ENCODE measurements around the gene DES.

The DES gene

DNA sequence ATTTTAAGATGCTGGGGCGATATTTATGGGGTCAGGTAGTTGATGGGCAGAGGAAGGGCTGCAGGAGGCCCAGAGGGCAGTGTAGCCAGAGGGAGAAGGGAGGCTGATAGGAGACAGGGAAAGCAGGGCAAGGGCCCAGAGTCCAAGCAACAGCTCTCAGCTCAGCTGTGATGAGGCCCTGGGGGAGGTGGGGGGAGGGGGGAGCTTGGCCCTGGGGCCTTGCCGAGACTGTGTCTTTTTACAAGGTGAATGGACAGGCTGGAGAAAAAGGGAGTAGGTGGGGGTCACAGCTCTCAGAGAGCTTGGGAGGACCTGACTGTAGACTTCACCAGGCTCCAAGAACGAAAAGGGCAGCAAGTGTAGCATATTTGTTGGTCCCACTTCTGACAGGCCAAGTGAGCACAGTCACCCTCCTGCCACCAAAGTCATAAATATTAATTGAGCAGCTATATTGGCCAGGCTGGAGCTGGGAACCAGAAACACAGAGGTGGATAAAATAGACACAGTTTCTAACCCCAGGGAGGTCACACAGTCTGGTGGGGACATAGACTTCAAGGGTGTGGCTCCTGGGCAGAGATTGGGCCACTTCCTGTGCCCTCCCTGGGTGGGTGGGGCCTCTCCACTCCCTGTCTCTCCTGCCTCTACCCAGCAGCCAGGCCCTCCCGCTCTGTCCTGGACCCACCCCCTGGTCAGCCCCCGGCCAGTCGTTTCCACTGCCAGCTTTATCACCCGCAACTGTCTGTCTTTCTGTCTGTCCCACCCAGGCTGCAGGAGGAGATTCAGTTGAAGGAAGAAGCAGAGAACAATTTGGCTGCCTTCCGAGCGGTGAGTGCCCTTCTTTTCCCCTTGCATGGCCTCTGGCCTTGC, 1.4 kb downstream of the DES start:
- DNase-seq (ENCODE audit: low read depth, low spot score) = no peak

DNA sequence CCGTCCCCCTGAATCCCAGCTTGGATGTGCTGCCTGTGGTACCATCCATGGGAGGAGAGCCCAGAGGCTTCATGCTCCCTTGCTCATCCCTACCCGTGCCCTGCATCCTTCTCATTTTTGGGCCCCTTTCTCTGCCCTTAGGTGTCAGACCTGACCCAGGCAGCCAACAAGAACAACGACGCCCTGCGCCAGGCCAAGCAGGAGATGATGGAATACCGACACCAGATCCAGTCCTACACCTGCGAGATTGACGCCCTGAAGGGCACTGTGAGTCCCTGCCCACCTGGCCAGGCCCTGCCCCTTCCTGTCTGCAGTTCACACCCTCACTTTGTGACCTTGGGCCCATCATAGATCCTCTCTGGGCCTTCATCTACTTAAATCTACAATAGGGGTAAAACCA, 2.5 kb downstream of the DES start:
- DNase-seq (ENCODE audit: low read depth, low spot score) = no peak

DNA sequence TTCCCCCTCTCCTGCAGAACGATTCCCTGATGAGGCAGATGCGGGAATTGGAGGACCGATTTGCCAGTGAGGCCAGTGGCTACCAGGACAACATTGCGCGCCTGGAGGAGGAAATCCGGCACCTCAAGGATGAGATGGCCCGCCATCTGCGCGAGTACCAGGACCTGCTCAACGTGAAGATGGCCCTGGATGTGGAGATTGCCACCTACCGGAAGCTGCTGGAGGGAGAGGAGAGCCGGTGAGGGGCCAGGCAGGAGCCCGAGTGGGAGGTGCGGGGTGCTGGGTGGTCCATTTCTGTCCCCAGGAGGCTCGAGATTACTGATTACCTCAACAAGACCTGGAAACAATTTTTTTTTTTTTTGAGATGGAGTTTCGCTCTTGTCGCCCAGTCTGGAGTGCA, 3.1 kb downstream of the DES start:
- no peak for DNase-seq (ENCODE audit: low read depth, low spot score)

DNA sequence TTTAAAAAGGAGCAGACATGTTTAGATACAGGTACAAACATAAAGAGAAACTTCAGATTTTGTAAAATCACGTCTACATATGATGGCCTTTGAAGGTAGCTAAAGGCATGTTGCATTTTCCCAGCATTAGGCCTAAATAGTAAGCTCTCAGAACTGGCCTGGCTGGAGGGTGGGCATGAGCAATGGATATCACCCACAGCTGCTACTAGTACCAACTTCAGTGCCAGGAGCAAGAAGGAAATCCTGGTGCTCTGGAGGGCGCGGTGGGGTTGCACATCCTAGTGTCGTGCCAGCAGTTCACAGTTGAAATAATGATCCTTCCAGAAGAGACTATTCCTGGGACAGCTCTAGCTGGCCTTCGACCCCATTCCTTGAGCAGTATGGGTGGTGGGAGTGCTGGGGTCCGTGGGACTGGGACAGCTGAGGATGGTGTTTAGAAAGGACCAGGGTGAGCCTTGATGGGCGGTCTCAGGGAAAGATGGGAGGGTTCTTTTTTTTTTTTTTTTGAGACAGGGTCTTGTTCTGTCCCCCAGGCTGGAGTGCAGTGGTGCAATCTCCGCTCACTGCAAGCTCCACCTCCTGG, 4.9 kb downstream of the DES start:
- DNase-seq (ENCODE audit: low read depth, low spot score) = no peak

DNA sequence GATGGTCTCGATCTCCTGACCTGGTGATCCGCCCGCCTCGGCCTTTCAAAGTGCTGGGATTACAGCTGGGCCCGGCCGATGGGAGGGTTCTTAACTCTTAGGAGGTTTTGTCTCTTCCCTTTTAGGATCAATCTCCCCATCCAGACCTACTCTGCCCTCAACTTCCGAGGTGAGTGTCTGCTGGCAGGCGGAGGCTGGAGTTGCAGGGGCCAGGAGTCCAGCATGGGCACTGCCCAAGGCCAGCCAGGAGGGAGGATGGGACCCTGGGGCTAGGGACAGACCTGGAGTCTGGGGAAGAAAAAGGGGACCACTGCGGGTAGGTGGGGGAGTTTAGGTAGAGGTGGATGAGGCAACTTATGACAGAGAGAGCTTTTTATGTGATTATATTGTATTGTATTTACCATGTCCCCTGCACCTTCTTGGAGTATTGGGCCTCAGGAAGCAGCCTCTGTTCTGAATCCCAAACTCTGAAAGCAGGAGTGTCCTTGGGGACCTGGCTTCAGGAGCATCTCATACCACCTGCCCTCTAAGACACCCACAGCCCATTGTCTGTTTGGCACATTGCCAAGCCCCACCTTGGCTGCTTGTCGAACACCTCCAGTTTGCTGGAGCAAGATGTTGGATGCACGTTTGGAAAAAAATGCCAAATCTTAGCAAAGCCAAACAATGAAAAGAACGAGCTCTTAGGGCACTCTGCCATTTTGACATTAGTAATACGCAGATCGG, 5.6 kb downstream of the DES start:
- no peak for DNase-seq (ENCODE audit: low read depth, low spot score)

DNA sequence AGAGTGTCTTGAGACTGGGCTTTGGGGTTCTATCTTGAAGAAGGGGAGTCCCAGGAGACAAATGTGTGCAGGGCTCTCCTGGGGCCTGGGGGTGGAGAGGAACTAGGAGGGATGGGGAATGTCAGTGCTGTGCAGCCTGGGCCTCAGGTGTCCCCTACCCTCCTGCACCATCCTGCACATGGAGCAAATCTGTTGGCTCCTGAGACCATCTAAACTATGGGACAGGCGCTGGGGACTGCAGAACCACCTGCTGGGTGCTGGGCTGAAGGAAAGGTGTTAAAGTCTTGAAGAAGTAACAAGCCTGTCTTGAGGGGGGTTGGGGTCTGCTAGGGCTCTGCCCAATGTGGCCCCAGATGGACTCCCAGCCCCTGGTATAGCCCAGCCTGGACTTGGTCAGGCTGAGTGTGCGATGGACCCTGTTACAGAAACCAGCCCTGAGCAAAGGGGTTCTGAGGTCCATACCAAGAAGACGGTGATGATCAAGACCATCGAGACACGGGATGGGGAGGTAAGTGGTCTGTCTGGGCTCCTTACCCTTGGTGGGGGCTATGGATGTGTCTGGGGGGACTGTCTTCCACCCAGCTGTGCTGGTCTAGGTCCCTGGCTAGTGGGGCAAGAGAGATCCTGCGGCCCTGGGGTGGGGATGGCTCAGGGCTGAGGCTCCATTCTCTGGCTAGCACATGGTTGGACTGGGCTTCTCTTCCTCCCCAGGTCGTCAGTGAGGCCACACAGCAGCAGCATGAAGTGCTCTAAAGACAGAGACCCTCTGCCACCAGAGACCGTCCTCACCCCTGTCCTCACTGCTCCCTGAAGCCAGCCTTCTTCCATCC, 7.3 kb downstream of the DES start:
- no peak for DNase-seq (ENCODE audit: low read depth, low spot score)

DNA sequence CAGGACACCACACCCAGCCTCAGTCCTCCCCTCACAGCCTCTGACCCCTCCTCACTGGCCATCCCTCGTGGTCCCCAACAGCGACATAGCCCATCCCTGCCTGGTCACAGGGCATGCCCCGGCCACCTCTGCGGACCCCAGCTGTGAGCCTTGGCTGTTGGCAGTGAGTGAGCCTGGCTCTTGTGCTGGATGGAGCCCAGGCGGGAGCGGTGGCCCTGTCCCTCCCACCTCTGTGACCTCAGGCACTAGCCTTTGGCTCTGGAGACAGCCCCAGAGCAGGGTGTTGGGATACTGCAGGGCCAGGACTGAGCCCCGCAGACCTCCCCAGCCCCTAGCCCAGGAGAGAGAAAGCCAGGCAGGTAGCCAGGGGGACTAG, 7.9 kb downstream of the DES start:
- DNase-seq (ENCODE audit: low read depth, low spot score) = no peak

DNA sequence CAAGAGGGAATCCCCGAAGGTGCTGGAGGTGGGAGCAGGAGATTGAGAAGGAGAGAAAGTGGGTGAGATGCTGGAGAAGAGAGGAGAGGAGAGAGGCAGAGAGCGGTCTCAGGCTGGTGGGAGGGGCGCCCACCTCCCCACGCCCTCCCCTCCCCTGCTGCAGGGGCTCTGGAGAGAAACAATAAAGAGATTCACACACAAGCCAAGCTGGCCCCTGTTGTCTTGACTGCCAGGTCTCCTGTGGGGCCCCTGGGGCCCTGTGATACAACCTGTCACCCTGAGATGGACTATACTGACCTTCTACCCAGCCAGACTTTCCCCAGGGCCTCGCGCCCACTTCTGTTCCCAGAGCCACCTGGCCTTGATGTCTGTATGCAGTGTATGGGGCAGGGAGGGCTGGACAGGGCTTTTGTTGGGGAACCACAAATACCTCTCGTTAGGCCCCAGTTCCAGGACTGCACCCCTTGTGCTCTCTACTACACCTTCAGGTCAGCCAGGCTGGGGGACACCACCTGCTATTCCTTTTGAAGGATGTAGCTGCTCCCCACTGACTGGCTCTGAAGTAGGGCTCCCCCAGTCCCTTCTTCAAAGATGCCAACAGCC, 8.5 kb downstream of the DES start:
- DNase-seq (ENCODE audit: low read depth, low spot score) = no peak

DNA sequence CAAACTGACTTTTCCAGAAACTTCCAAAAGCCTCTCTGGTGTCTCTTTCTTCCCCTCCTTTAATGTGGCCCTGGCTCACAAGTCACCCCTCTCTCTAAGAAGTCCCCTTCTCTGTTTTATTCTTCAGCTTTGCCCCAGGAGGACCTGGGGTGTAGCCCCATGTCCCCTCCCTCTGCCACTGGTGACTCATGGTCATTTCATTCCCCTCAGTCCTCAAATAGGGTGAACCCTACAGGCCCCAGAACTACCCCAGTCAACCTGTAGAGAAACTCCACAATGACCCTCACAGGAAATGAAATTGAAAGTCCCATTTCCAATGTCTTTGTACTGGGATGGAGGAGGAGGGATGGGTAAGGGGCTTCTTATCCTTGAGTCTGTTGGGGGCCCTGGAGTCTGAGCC, 10.3 kb downstream of the DES start:
- DNase-seq (ENCODE audit: low read depth, low spot score) = no peak

DNA sequence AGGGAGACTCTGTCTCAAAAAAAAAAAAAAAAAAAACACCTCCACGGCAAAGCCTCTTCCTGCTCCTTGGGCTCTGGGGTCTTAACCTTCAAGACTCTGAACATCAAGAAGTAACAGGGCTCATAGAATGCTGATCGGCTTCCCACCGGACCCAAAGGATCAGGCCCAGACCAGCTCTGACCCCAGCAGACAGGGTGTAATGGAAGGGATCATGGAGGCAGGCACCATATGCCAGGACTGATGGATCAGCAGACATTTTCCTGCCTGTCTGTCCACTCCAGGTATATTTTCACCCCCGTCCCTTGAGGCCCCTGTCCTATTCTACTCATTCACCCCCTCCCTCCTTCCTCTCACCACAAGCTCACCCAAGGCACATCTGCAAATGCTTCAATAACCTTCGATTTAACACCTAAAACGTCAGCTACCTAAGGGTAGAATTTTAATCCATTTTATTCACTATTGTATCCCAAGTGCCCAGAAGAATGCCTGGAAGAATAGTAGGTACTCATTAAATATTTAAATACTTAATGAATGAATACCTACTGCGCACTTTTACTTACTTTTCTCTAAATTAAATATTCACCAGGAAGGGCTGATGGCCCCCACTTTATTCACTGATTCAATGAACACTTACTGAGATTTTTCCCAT, 11.9 kb downstream of the DES start:
- DNase-seq (ENCODE audit: low read depth, low spot score) = no peak

DNA sequence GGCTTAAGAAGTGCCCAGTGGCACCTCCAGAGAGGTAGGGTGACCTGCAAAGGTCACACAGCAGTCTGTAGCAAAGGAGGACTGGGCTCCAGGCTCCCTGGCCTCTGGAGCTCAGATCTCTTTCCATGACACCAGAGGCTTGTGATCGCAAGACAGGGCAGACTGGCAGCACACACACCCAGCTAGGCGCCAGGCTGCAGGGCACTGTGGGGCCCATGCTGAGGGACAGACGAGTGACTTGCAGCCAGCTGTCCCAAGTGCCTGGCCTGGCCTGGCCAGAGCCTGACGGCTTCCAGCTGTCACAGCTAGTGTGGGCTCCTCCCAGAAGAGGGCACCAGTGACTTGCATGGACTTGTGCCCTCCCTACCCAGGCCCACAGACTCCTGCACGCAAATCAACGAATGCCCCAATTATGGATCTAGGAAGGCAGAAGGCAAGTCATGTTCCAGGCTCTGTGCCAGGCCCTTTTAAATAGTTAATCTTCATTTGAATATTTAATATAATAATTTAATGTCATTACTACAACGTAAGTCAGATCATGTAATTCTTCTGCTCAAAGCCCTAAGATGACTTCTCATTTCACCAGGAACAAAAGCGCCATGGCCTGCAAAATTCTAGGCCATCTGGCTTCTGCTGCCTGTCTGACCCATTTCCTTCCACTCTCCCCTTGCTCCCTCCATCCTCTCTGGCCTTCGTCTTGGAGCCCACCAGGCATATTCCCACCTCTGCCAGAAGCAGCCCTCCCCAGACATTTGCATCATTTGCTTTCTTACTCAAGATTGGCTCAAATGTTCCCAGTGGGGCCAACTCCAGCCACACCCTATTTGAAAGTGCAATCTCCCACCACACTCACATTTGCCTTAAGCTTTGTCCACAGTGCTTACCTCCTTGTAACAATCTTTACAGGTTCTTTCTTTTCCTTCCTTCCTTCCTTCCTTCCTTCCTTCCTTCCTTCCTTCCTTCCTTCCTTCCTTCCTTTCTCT, 12.7 kb downstream of the DES start:
- DNase-seq (ENCODE audit: low read depth, low spot score) = no peak

DNA sequence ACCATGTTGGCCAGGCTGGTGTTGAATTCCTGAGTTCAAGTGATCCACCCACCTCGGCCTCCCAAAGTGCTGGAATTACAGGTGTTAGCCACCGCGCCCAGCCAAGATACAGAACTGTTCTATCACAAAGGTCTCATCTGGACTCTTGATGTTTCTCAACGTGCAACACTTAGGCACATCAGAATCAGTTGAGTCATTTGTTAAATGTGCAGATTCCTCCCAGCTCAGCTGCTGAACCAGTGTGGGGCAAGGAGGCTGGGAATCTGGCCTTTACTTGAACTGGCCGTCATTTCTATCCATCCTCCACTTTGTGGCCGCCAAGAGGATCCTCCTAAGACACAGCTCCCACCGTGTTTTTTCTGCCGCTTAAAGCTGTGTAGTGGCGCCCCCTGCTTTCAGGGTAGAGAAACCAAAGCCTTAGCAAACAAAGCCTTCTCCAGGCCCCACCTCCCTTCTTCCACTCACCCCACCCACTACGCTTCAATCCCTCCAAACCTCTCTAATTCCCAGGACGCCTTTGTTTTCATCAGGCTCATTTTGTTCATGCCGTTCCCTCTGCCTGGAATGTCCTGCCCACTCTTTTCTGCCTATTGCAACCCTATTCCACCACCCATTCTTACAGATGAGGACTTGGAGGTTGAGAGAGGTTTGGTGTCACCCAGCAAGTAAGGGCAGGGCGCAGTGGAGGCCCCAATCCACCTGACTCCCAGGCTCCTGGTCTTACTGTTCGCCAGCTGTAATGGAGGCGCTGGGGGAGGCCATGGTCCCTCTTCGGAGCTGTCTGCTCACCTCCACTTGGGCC, 15.7 kb downstream of the DES start:
- DNase-seq (ENCODE audit: low read depth, low spot score) = no peak

DNA sequence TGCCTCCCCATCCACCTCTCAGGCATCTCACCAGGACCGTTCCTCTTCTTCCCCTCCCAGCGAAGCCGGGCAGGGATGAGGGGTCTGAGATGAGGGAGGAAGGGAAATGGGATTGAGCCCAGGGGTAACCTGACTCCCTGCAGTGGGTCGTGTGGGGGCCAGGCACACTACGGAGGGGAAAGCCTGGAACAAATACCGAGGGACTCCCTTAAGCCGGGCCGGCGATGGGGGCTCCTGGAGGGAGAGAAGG, 16.2 kb downstream of the DES start:
- no peak for DNase-seq (ENCODE audit: low read depth, low spot score)

DNA sequence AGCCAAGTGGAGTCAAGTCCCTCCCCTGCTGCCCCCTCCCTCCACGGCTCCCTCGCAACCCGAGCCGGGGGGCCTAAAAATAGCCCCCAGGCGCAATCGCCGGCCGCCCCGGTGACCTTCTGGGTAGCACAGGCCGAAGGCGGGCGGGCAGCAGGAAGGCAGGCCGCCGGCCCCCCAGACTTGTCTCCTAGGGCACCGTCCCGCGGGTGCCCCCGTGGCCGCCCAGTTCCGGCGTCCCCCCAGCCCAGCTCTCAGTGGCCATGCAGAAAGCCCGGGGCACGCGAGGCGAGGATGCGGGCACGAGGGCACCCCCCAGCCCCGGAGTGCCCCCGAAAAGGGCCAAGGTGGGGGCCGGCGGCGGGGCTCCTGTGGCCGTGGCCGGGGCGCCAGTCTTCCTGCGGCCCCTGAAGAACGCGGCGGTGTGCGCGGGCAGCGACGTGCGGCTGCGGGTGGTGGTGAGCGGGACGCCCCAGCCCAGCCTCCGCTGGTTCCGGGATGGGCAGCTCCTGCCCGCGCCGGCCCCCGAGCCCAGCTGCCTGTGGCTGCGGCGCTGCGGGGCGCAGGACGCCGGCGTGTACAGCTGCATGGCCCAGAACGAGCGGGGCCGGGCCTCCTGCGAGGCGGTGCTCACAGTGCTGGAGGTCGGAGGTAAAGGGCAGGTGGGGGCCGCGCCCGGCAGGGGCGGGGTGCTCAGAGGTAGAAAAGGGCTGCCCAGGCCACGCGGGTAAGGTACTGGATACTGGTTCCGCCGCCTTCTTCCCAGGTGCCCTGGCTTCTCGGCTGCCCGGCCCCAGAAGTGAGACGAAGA, 16.7 kb downstream of the DES start, which contains the start of gene SPEG:
SPEG (plus strand) TSS at position 126 of the 808 bp plus-strand sequence; CDS start at position 261, 135 bp downstream.
- DNase-seq (ENCODE audit: low read depth, low spot score) = no peak

DNA sequence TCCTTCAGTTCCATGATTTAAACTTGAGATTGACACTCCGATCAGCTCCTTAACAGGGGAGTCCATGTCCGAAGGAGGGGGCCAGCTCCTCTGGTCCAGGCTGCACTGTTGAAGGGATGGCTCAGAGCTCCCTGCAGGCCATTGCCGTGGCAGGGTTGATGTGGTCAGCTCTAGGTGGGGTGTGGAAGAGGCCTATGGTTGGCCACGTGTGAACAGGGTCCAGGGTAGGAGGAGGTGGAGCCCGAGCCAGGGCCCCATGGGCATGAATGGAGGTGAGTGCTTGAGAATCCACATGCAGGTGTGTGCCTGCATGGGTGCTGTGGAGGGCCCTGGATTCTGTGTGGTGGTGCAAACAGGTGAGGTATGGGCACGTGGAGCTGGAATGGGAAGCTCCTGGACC, 17.5 kb downstream of the DES start:
- no peak for DNase-seq (ENCODE audit: low read depth, low spot score)

DNA sequence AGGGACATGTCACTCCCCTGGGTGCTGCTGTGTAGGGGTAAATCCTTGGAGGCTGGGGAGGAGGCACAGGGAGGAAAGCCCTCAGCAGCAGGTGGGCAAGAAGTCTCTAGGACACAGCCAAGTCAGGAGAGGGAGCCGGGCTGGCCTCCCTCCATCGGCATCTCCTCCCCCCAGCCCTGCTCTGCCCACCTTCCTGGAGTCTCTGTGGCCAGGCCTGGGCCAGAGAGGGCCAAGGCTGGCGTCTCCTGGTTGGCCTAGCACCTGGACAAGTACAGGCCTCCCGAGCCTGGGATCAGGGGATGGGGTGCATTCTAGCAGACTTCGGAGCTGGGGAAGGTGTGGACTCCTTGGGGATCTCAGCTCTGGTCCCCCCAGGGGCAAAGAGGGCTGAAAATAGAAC, 18.3 kb downstream of the DES start:
- DNase-seq (ENCODE audit: low read depth, low spot score) = no peak

DNA sequence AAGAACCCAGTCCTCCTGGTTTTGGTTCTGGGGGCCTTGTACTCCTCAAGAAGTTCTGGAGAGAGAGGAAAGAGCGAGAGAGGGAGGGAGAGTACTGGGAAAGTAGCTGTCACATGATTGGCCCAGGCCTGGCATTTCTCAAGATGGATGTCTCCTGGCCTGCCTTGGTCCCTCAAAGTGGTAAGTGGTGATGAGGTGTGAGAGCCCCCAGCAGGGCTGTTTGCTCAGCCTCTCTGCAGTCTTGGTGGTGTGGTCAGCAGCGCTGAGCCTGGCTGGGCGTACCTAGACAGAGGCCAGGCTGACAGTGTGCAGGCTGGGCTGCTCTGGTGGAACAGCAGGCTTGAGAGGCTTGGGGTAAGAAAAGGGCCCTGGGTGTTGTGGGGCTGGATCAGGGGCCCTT, 19.0 kb downstream of the DES start:
- no peak for DNase-seq (ENCODE audit: low read depth, low spot score)

DNA sequence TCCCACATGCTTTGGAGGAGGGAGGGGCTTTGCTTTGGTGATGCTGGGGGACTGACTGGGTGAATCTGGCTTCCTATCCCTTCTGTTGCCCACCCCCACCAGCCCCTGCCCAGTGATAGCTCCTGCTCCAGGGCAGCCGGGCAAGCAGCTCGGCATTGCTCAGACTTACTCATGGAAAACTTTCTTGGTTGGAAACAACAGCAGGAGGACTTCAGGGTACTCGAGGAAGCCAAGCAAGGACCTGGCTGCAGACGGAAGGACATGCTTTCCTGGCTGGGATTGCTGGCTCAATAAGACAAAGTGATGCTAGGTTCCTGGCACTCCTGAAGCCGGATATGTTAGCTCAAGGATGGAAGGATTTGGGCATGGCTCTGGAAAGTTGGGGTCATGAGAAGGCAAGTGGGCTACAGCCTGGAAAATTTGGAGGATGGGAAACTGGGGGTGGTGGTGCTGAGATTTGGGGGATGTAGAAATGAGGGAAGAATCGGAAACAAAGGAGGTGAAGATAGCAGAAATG, 19.6 kb downstream of the DES start:
- no peak for DNase-seq (ENCODE audit: low read depth, low spot score)
